H1 (cell line): ENCODE data around the gene SLC22A15. TPM values are rescaled to one million over a fixed set of nuclear protein-coding genes. Genes with fewer than 3 reads are reported as not detected.

Experiments used
- CTCF ChIA-PET: fragments of 300-600 bp; sonication (Branson Sonifier 250); formaldehyde crosslinking; loops from one replicate; lab custom pipeline; 2021; ENCODE audit not compliant: partially characterized antibody; lab: Charles Lee
- POLR2A ChIA-PET: fragments of 300-600 bp; sonication (Branson Sonifier 250); formaldehyde crosslinking; loops from one replicate; lab custom pipeline; 2021; ENCODE audit warnings: inconsistent platforms; ENCODE audit not compliant: partially characterized antibody; lab: Charles Lee
- DNase-seq, 2 experiments: peaks; one replicate each; pipeline versions ENCODE4 v3.0.0 to v3.0.0-alpha.2; 2010 to 2022; ENCODE audit warnings: low spot score in 2 of 2, low read depth in 1 of 2, mixed read lengths in 1 of 2
- FAIRE-seq: peaks from 2 replicates; lab custom pipeline; 2011; peaks lifted over from hg19 to GRCh38; lab: Jason Lieb, UNC
- H2AFZ ChIP-seq: 2 replicates; pipeline ENCODE4 v1.8.1; 2012; ENCODE audit warnings: low read length, inconsistent platforms
- H2AK5ac ChIP-seq: 2 replicates; pipeline ENCODE4 v1.6.1; 2013; ENCODE audit warnings: low read depth, low read length
- H2BK120ac ChIP-seq: replicated peaks from 2 replicates; pipeline ENCODE3; 2013; ENCODE audit warnings: low read depth, low read length, inconsistent platforms
- H2BK12ac ChIP-seq: 2 replicates; pipeline ENCODE4 v1.6.1; 2013; ENCODE audit warnings: low read depth, low read length
- H2BK15ac ChIP-seq: 2 replicates; pipeline ENCODE4 v1.6.1; 2013; ENCODE audit warnings: low read length
- H2BK20ac ChIP-seq: 2 replicates; pipeline ENCODE4 v1.6.1; 2013; ENCODE audit warnings: low read length
- H2BK5ac ChIP-seq: 2 replicates; pipeline ENCODE4 v1.6.1; 2013; ENCODE audit warnings: low read depth, low read length
- H3K14ac ChIP-seq: 2 replicates; pipeline ENCODE4 v1.6.1; 2013; ENCODE audit warnings: inconsistent platforms; ENCODE audit not compliant: insufficient read length
- H3K18ac ChIP-seq: 2 replicates; pipeline ENCODE4 v1.6.1; 2013; ENCODE audit warnings: low read length; ENCODE audit errors: extremely low read depth
- H3K23ac ChIP-seq: 2 replicates; pipeline ENCODE4 v1.6.1; 2013; ENCODE audit warnings: inconsistent platforms; ENCODE audit not compliant: insufficient read length
- H3K23me2 ChIP-seq: 2 replicates; pipeline ENCODE4 v1.6.1; 2013; ENCODE audit warnings: low read depth, low read length
- H3K27ac ChIP-seq: 2 replicates; pipeline ENCODE4 v1.6.1; 2011; ENCODE audit warnings: low read depth, low read length, inconsistent platforms
- H3K27me3 ChIP-seq, 4 experiments: replicated peaks in 1 of 4; 1 replicate in 1 of 4; 2 replicates in 3 of 4; pipeline versions ENCODE4 v1.6.1 to v1.8.1; 2011 to 2013; ENCODE audit warnings: low read length in 3 of 4, mild to moderate bottlenecking in 3 of 4, inconsistent platforms in 2 of 4, mixed read lengths in 2 of 4, moderate library complexity in 1 of 4; ENCODE audit not compliant: control insufficient read depth in 3 of 4, insufficient read depth in 3 of 4; ENCODE audit errors: extremely low read depth in 1 of 4
- H3K36me3 ChIP-seq, 4 experiments: 2 replicates each; pipeline versions ENCODE4 v1.6.1 to v1.8.1; 2011 to 2013; ENCODE audit warnings: mild to moderate bottlenecking in 4 of 4, low read length in 3 of 4, moderate library complexity in 2 of 4, control low read depth in 1 of 4, inconsistent platforms in 1 of 4; ENCODE audit not compliant: insufficient read depth in 4 of 4, control insufficient read depth in 2 of 4
- H3K4ac ChIP-seq: replicated peaks from 2 replicates; pipeline ENCODE3; 2013; ENCODE audit warnings: low read length, low read depth, mixed read lengths, inconsistent platforms; ENCODE audit not compliant: insufficient read length
- H3K4me1 ChIP-seq, 4 experiments: replicated peaks in 1 of 4; 1 replicate in 1 of 4; 2 replicates in 3 of 4; pipeline versions ENCODE4 v1.6.1 to v1.8.1; 2011 to 2013; ENCODE audit warnings: low read length in 3 of 4, inconsistent platforms in 2 of 4, mixed read lengths in 1 of 4; ENCODE audit not compliant: insufficient read depth in 4 of 4, control insufficient read depth in 3 of 4
- H3K4me2 ChIP-seq, 2 experiments: 2 replicates each; pipeline versions ENCODE4 v1.6.1 to v1.8.1; 2011 to 2013; ENCODE audit warnings: low read depth in 2 of 2, low read length in 2 of 2, control low read depth in 1 of 2, inconsistent platforms in 1 of 2, mild to moderate bottlenecking in 1 of 2; ENCODE audit not compliant: insufficient read depth in 1 of 2
- H3K4me3 ChIP-seq, 4 experiments: fragments of 200-600, 300-600 bp in 1 of 4; sonication (generic), shearing (Covaris generic), sonication (Bioruptor Twin) in 1 of 4; 2 replicates each; pipeline versions ENCODE4 v1.5.1 to v1.8.1; 2011 to 2016; ENCODE audit warnings: low read length in 4 of 4, low read depth in 3 of 4, control low read depth in 2 of 4, inconsistent platforms in 2 of 4, mild to moderate bottlenecking in 2 of 4, mixed read lengths in 1 of 4, moderate library complexity in 1 of 4; ENCODE audit not compliant: insufficient read depth in 2 of 4; ENCODE audit errors: extremely low read depth in 1 of 4
- H3K56ac ChIP-seq: replicated peaks from 2 replicates; pipeline ENCODE3; 2013; ENCODE audit warnings: low read depth, mild to moderate bottlenecking, mixed read lengths, low read length, inconsistent platforms; ENCODE audit not compliant: insufficient read length
- H3K79me1 ChIP-seq: 2 replicates; pipeline ENCODE4 v1.6.1; 2013; ENCODE audit warnings: low read depth, low read length, control low read depth
- H3K79me2 ChIP-seq, 2 experiments: 2 replicates each; pipeline versions ENCODE4 v1.6.1 to v1.8.1; 2012 to 2013; ENCODE audit warnings: low read length in 2 of 2, mild to moderate bottlenecking in 2 of 2, inconsistent platforms in 1 of 2; ENCODE audit not compliant: insufficient read depth in 2 of 2, control insufficient read depth in 1 of 2
- H3K9ac ChIP-seq, 4 experiments: replicated peaks in 1 of 4; 1 replicate in 1 of 4; 2 replicates in 3 of 4; pipeline versions ENCODE4 v1.6.1 to v1.8.1; 2011 to 2013; ENCODE audit warnings: low read depth in 3 of 4, low read length in 3 of 4, control low read depth in 2 of 4, mild to moderate bottlenecking in 2 of 4, moderate library complexity in 2 of 4, inconsistent platforms in 1 of 4; ENCODE audit errors: extremely low read depth in 1 of 4
- H3K9me3 ChIP-seq, 2 experiments: 2 replicates each; pipeline versions ENCODE4 v1.6.1 to v1.8.1; 2012 to 2013; ENCODE audit warnings: mild to moderate bottlenecking in 2 of 2, moderate library complexity in 2 of 2, control low read depth in 1 of 2, inconsistent platforms in 1 of 2, low read depth in 1 of 2, low read length in 1 of 2, mixed read lengths in 1 of 2; ENCODE audit not compliant: insufficient read depth in 2 of 2
- H4K20me1 ChIP-seq, 2 experiments: replicated peaks in 1 of 2; 2 replicates each; pipeline versions ENCODE3 to v1.8.1; 2011 to 2013; ENCODE audit warnings: inconsistent platforms in 2 of 2, low read length in 2 of 2, mild to moderate bottlenecking in 1 of 2; ENCODE audit not compliant: insufficient read depth in 2 of 2, control insufficient read depth in 1 of 2
- H4K5ac ChIP-seq: 2 replicates; pipeline ENCODE4 v1.6.1; 2013; ENCODE audit warnings: low read length, low read depth, mixed read lengths, inconsistent platforms; ENCODE audit not compliant: insufficient read length
- H4K8ac ChIP-seq: 2 replicates; pipeline ENCODE4 v1.8.0; 2013; ENCODE audit warnings: mild to moderate bottlenecking, moderate library complexity, low read length, inconsistent platforms; ENCODE audit not compliant: insufficient read depth; ENCODE audit errors: extremely low read depth
- H4K91ac ChIP-seq: replicated peaks from 2 replicates; pipeline ENCODE3; 2013; ENCODE audit warnings: low read length, mixed read lengths, inconsistent platforms; ENCODE audit not compliant: insufficient read length
- ATF3 ChIP-seq: IDR thresholded peaks from 2 replicates; pipeline ENCODE4 v1.6.1; 2011; ENCODE audit warnings: low read depth, mild to moderate bottlenecking, low read length; ENCODE audit not compliant: insufficient read depth
- CBX8 ChIP-seq: fragments of 300-800, 300-1000 bp; sonication (generic); IDR thresholded peaks from 2 replicates; pipeline ENCODE4 v1.7.1; 2016; ENCODE audit warnings: low read depth, low read length, borderline replicate concordance
- KDM5A ChIP-seq: fragments of 200-600 bp; IDR thresholded peaks from 2 replicates; pipeline ENCODE4 v1.7.1; 2012; ENCODE audit warnings: mild to moderate bottlenecking, low read length, inconsistent platforms, mixed read lengths
- NRF1 ChIP-seq: IDR thresholded peaks from 2 replicates; pipeline ENCODE4 v1.6.1; 2011; ENCODE audit warnings: mild to moderate bottlenecking, low read depth, low read length, improper control_type of control experiment
- PHF8 ChIP-seq: fragments of 200-600 bp; sonication (generic); conservative IDR thresholded peaks from 2 replicates; pipeline ENCODE4 v1.7.1; 2012; ENCODE audit warnings: low read depth, mild to moderate bottlenecking, inconsistent platforms, low read length, moderate library complexity
- POU5F1 ChIP-seq: IDR thresholded peaks from 2 replicates; pipeline ENCODE4 v1.6.1; 2011; ENCODE audit warnings: low read depth, mild to moderate bottlenecking, low read length, moderate library complexity
- RBBP5 ChIP-seq: IDR thresholded peaks from 2 replicates; pipeline ENCODE4 v1.7.1; 2012; ENCODE audit warnings: low read depth, mild to moderate bottlenecking, inconsistent platforms, low read length, moderate library complexity, borderline replicate concordance
- SIN3A ChIP-seq, 2 experiments: IDR thresholded peaks in 1 of 2; conservative IDR thresholded peaks in 1 of 2; 2 replicates each; pipeline ENCODE4 v1.6.1; 2011 to 2012; ENCODE audit warnings: low read length in 2 of 2, improper control_type of control experiment in 1 of 2, low read depth in 1 of 2, mild to moderate bottlenecking in 1 of 2
- SIX5 ChIP-seq: IDR thresholded peaks from 2 replicates; pipeline ENCODE4 v1.6.1; 2011; ENCODE audit warnings: mild to moderate bottlenecking, low read depth, low read length
- SP1 ChIP-seq: IDR thresholded peaks from 2 replicates; pipeline ENCODE4 v1.6.1; 2011; ENCODE audit warnings: low read depth, low read length
- TCF12 ChIP-seq: IDR thresholded peaks from 2 replicates; pipeline ENCODE4 v1.6.1; 2011; ENCODE audit warnings: low read depth, mild to moderate bottlenecking, low read length
- USF2 ChIP-seq: IDR thresholded peaks from 2 replicates; pipeline ENCODE4 v1.6.1; 2011; ENCODE audit warnings: low read length, improper control_type of control experiment
- ZNF274 ChIP-seq: IDR thresholded peaks from 2 replicates; pipeline ENCODE4 v1.7.0; 2012; ENCODE audit warnings: low read length, borderline replicate concordance; ENCODE audit errors: extremely low read depth
- WGBS, 2 experiments: shearing (Covaris generic) in 1 of 2; methylation state at CpG; one replicate each; pipeline versions ENCODE4 v1.1.6 to v1.1.7; 2013 to 2015; ENCODE audit warnings: low lambda C conversion rate in 2 of 2, mixed read lengths in 2 of 2, inconsistent platforms in 1 of 2, low coverage in 1 of 2, missing lambda C conversion rate in 1 of 2; ENCODE audit not compliant: insufficient replicate concordance in 2 of 2, insufficient coverage in 1 of 2, insufficient read length in 1 of 2; ENCODE audit errors: extremely low coverage in 1 of 2, missing lambda C conversion rate in 1 of 2; 5-methylcytosine and 5-hydroxymethylcytosine counted together
- polyA plus RNA-seq, 7 experiments: library from polyadenylated mRNA; depleted of rRNA in 3 of 7; stranded (reverse) in 5 of 7; unstranded in 2 of 7; fragments of >200 nt in 5 of 7; fragments of 200-250 nt in 2 of 7; gene quantifications; 1 replicate in 5 of 7; 2 replicates in 1 of 7; 4 replicates in 1 of 7; pipeline versions ENCODE4 v1.2.1 to v1.2.3, GENCODE V29; 2011 to 2013; ENCODE audit warnings: missing spikeins in 2 of 7, mixed read lengths in 2 of 7
- total RNA-seq: library from RNA; stranded (reverse); fragmentation: NEBNext Ultra II Directional; extraction: Animal tissue kit (Norgen Biotek cat#: 25700); gene quantifications from 2 replicates; pipeline ENCODE4 v1.2.1, GENCODE V29; 2021

The SLC22A15 gene
- total and polyA plus RNA-seq, 2 of the 8 experiments (the other 6 are each of a cell fraction or from before 2014, with no cell fraction given) = 3.2 to 3.3 TPM

- Histone ChIP-seq H2AK5ac (no peak overlapping the region), H2BK20ac (no peak overlapping the region), H3K79me2 (no peaks in the 10 kb centered on the region), H3K79me1 (no peaks in the 10 kb centered on the region), H3K4ac (no peak overlapping the region), H3K9me3 (peaks cover 6 to 9% of the 10 kb centered on the region in 2 experiments; a peak in 2 of 4 replicates), H3K23me2 (no peaks in the 10 kb centered on the region), H3K4me3 (no peak overlapping the region), H4K91ac (no peak overlapping the region), H3K36me3 (no peaks in the 10 kb centered on the region; a peak in 1 of 8 replicates), H3K56ac (no peak overlapping the region), H2AFZ (no peak overlapping the region), H2BK15ac (no peak overlapping the region), H3K27me3 (no peaks in the 10 kb centered on the region), H3K9ac (no peak overlapping the region), H2BK12ac (no peak overlapping the region), H4K20me1 (no peaks in the 10 kb centered on the region), H4K5ac (no peak overlapping the region), H4K8ac (no peak overlapping the region), H3K4me2 (no peak overlapping the region), H3K27ac (no peak overlapping the region), H3K4me1 (no peaks in the 10 kb centered on the region), H3K14ac (no peak overlapping the region), H2BK120ac (no peak overlapping the region), H3K23ac (no peak overlapping the region), H3K18ac (no peak overlapping the region), H2BK5ac (no peak overlapping the region)
- POLR2A ChIA-PET = no interaction called here
- FAIRE-seq (no peak), DNase-seq (no peak)
- CTCF ChIA-PET = interaction anchor here (0.9 kb wide), 1 partner anchor 8 kb away, joined by 4 read pairs; no protein-coding TSS in a partner anchor
- WGBS, 2 experiments = 94% methylated on average over 4 of the region's 4 CpGs; no CpG with 5 or more reads in 1 of the 2 experiments
- TF ChIP-seq ATF3 (no peak), CBX8 (no peak), POU5F1 (no peak), NRF1 (no peak), RBBP5 (no peak), PHF8 (no peak), SIX5 (no peak), SP1 (no peak), USF2 (no peak), TCF12 (no peak), KDM5A (no peak), SIN3A (conservative IDR thresholded peaks at IDR 0.05 in 1 of 2, IDR thresholded peaks at IDR 0.05 in 1 of 2; ENCODE audit: low read depth in 1 of 2, low read length in 2 of 2) (no peak), ZNF274 (no peak)
Measured at GRCh38 chr1:116044071-116044470, 67.8 kb downstream of the SLC22A15 start.
